Stomach (tissue), 4 donors: ENCODE results near the gene PRAMEF1.

Experiments
- EP300 ChIP-seq: sonication (generic); formaldehyde crosslinking; IDR thresholded peaks from one replicate; pipeline ENCODE4 v1.6.1; 2017; ENCODE audit warnings: antibody characterized with exemption
- POLR2A ChIP-seq, 4 donors: fragments of 450-650 bp; IDR thresholded peaks; one replicate each; pipeline ENCODE4 v1.6.1; 2016; ENCODE audit warnings: antibody characterized with exemption in 4 of 4, control low read depth in 2 of 4, mild to moderate bottlenecking in 1 of 4, moderate library complexity in 1 of 4
- POLR2AphosphoS5 ChIP-seq, 3 donors: sonication (generic); formaldehyde crosslinking; IDR thresholded peaks; one replicate each; pipeline ENCODE4 v1.6.1; 2016; ENCODE audit warnings: antibody characterized with exemption in 3 of 3
- TF ChIP-seq, protein P1 (sequence below), 7 experiments: fragments of 450-650 bp in 4 of 7; fragments of 200-600 bp in 3 of 7; sonication (generic) in 3 of 7; IDR thresholded peaks; one replicate each; pipeline ENCODE4 v1.5.1; 2016 to 2019; ENCODE audit warnings: antibody characterized with exemption in 7 of 7, control low read depth in 2 of 7, mild to moderate bottlenecking in 1 of 7

DNA sequence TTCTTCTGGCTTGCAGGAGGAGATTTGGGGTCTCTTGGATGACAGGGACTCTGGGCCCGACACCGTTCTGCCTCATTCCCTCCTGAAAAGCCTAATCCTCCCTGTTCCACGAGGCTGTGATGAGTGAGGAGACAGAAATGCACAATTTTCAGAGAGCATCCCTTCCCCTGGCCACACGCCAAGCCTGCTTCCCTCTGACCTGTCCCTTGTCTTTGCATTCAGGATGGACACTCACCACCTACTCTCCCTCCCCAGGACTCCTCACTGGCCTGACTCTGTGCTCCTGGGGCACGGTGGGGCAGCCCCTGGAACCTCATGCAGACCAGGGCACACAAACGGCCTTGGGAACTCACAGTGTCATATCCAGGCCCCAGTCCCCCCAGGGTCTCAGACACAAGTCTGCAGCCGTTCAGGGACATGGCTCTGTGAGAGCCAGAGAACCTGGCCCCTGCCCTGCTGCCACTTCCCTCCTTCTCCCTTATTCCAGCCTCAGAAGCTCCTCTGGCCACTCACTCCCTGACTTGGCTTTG lies 21.2 kb upstream of the PRAMEF1 start:
- TF ChIP-seq, protein P1, sequence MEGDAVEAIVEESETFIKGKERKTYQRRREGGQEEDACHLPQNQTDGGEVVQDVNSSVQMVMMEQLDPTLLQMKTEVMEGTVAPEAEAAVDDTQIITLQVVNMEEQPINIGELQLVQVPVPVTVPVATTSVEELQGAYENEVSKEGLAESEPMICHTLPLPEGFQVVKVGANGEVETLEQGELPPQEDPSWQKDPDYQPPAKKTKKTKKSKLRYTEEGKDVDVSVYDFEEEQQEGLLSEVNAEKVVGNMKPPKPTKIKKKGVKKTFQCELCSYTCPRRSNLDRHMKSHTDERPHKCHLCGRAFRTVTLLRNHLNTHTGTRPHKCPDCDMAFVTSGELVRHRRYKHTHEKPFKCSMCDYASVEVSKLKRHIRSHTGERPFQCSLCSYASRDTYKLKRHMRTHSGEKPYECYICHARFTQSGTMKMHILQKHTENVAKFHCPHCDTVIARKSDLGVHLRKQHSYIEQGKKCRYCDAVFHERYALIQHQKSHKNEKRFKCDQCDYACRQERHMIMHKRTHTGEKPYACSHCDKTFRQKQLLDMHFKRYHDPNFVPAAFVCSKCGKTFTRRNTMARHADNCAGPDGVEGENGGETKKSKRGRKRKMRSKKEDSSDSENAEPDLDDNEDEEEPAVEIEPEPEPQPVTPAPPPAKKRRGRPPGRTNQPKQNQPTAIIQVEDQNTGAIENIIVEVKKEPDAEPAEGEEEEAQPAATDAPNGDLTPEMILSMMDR (IDR thresholded peaks at IDR 0.05), result no peak
- TF ChIP-seq POLR2AphosphoS5 (IDR thresholded peaks at IDR 0.05) (no peak), POLR2A (IDR thresholded peaks at IDR 0.05) (no peak), EP300 (no peak)
